GM19463 (cell line): ENCODE results near the gene ROGDI.

Source experiments
- ATAC-seq: cut with Tn5 transposase; IDR thresholded peaks from one replicate; pipeline ENCODE4 v1.9.1; 2021; ENCODE audit warnings: mild to moderate bottlenecking, moderate library complexity; ENCODE audit not compliant: unreplicated experiment

ROGDI gene

DNA sequence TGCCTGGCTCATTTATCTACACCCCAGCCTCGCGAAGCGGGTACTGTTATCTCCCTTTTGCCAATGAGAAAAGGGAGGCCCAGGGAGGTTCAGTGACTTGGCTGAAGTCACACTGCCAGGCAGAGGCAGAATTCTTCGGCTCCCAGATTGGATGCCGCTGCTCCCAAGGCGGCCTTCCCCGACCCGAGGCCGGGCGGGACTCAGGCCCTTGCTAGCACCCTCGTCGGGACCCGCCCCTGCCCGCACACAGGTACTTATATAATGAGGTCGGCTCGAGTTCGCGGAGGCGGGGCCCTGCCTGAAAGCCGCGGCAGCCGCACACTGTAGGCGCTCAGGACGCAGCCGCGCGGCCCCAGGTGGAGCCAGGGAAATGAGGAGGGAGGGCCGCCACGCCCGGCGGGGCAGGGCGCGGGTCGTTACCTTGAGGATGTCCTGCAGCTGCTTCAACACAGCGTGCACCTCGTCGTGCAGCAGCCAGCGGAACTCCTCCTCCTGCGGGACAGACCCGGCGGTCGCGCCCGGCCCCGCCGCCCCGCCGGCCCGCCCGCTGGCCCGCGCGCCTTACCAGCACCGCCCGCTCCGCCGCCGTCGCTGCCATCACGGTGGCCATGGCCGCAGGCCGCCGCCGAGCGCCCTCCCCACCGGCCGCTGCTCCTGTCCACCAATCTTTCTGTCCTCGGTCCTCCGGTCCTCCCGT, at the start of gene ROGDI:
ROGDI (minus strand) TSS at position 672 of the 697 bp plus-strand sequence; CDS start at position 610, 62 bp downstream.
- peak; percentile 52 for ATAC-seq

GRCh38 chr16:4850211-4850610, 47.8 kb upstream of the ROGDI start:
- ATAC-seq = no peak

DNA sequence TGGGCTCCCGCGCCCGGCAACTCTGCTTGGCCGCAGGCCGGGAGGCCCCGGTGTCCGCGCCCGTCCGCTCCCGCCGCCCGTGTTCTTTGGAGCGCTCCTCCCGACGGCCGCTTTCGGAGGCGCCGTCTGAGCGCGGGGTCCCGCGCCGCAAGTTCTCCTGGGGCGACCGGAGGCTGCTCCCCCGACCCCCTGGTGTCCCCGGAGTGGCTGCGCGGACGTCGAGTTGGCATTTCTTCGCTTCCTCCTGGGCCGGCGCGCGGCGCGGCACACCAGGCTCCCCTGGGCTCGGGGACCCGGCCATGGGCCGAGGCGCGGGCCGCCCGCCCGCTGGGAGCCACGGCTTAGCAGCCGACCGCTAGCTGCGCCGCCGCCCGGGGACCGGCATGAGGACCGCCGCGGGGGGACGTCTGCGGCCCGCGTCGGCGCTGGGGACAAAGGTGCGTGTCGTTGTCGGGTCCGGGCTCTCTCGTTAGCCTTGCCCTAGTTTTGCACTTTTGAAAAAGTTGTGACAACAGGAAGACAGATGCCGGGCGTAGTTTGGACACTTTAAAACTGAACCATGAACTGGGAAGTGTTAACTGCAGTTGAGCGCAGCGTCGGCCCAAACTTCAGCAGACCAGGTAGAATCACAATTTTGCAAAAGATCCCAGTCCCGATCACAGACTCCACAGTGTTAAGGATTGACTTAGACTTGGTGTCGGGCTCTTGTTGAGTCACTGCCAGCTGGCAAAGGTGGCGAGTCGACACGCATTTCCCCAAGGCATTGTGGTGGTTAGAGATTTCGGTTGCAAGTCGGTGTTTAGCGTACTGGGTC, 45.5 kb upstream of the ROGDI start:
- ATAC-seq = peak; percentile 10

GRCh38 chr16:4846901-4847773, 44.7 kb upstream of the ROGDI start, which contains the start of the genes GLYR1 and UBN1:
Gene GLYR1, minus strand, starts transcription at chr16:4847288. Its CDS starts 23 bp downstream, at chr16:4847265.
Gene UBN1, plus strand, starts transcription at chr16:4847481. Its CDS starts 5,437 bp downstream, at chr16:4852918.
- peak; percentile 90 for ATAC-seq

DNA sequence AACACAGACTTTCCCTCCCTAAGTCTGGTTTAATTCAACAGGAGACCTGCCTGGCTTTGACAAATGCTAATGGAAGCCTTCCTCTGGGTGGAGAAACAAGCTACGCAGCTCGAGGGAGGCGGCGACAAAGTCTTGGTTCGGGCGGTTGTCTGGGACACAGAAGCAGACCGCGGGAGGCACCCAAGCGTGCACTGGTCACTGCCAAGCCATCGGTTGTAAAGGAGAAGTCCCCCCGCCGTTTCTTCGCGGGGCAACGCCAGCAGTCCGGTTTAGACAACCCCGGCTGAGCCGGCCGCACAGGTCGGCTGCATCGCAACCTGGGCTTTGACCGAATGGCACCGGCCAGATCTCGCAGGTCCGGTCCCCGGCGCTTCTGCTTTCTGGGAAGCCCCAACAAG, 44.1 kb upstream of the ROGDI start:
- ATAC-seq = no peak

- no peak for ATAC-seq
Observed at GRCh38 chr16:4840984-4841383, 38.6 kb upstream of the ROGDI start.

DNA sequence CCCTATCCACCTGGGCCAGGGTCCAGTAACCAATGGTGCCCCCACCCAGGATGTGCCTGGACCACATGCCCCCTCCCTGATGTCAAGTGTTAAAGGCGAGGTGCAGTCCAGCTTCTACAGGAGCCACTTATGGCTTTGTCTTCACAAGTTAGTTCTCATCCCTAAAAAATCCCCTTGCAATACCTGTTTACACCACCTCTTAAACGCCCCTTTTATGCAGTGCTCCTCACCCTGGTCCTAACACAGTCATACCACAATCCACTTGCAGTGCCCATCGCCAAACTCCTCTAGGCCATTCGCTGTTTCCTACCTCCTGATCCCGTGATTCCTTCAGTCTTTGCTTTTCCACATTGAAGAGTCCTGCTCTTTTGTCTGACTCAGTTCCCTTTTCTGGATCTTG, 37.5 kb upstream of the ROGDI start:
- no peak for ATAC-seq

- ATAC-seq = no peak
Observed at GRCh38 chr16:4837733-4838501, 35.5 kb upstream of the ROGDI start.

- no peak for ATAC-seq
Observed at GRCh38 chr16:4836727-4837126, 34.3 kb upstream of the ROGDI start.

DNA sequence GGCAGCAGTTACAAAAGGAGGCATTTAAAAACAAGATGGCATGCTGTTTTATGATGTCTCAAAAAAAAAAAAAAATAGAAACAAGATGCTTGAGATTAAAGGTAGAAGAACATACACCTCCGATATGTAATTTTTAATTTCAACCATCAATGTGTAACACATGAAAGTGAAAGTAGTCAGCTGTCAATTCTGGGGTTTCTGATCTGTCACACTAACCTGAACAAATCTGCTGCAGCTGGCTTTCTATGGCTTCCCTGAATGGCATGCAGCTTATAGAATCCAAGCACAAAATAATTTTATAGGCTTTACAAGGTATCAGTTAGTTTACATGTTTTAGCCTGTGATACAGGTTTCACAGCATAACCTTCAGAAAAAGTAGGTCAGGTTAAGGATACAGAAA, 31.2 kb upstream of the ROGDI start:
- no peak for ATAC-seq

GRCh38 chr16:4832698-4833343, 30.4 kb upstream of the ROGDI start:
- no peak for ATAC-seq

DNA sequence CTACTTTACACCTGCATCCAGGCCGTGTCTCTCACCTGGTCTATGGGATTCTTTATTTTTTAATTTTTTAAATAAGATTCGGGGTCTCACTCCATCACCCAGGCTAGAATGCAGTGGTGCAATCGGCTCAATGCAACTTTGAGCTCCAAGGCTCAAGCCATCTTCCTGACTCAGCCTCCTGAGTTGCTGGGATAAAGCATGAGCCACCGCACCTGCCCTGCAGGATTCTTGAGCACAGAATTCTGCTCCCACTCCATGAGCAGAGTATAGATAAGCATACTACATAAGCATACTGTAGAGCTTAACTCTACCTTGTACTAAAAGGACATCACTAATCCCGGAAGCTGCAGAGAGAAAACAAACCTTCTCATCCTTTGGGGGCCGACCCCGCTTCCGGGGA, 29.2 kb upstream of the ROGDI start:
- ATAC-seq = no peak

GRCh38 chr16:4830408-4830807, 28.0 kb upstream of the ROGDI start:
- ATAC-seq = no peak

- ATAC-seq = no peak
Observed at GRCh38 chr16:4828567-4829321, 26.3 kb upstream of the ROGDI start.

DNA sequence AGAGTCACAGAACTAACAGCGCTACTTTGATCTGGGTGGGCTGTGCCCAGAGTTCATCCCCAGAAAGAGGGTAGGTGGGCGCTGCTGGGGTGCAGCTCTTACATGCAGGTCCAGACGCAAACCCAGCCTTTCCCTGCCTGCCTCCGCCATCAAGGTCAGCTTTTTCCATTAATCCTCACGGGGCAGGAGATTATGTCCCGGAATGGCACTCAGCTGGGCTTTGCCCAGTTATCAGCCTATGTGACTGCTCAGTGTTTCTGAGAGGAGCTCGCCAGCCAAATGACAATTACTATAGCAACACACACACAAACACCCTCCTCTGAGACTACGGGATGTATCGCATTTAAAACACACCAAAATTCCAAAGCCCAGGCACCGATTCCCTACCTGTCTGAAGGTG, 24.5 kb upstream of the ROGDI start:
- no peak for ATAC-seq

GRCh38 chr16:4826526-4826925, 24.1 kb upstream of the ROGDI start:
- ATAC-seq = no peak

GRCh38 chr16:4825196-4825595, 22.8 kb upstream of the ROGDI start:
- no peak for ATAC-seq

DNA sequence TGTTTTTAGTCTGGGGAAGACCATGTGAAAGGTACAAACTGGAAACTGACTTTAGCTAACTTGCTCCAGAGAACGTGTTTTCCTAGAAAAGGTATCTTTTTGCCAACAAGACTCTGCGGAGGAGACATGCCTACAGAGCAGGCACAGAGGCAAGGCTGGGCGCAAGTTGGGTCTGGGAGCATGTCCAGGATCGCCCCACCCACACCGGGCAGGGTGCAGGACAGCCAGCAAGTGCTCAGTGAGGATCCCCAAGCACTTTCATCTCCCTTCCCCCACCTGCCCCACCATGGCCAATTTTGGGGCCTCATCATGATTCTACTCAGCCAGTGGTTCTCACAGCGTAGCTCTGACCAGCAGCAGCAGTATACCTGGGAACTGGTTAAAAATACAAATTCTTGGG, 18.2 kb upstream of the ROGDI start:
- ATAC-seq = no peak

DNA sequence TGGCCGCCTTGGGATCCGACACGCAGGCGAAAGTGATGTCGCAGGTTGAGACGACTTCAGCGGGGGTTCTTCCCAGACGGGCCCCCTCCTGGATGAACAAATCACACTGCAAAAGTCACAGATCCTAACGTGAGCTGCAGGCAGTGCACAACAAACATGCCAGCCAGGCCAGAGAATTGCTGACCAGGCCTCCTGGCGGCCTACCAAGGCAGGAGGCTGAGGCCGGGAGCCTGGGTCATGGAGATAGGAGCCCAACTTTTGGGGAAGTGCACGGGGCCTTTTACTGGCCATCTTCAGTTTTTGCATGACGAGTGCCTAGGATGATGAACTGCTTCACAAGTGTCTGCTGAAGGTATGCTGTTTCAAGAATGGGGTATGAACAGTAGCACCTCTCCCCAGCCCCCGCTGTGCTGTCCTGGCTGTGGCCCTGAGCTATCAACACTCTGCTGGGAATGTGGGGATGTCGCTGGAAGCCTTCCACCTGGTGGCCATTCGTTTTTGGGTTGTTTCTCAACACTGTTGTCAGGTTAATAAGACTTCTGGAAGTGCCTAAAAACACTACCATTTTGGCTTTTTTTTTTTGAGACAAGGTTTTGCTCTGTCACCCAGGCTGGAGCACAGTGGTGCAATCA, 12.2 kb upstream of the ROGDI start:
- ATAC-seq = no peak
